Sigmoid colon (tissue), 4 donors: ENCODE results near the gene SLC3A2.
A peak's percentile ranks its signal among the peaks of the same experiment; 100 is the strongest.

Experiments used
- EP300 ChIP-seq, 4 donors: sonication (generic); formaldehyde crosslinking; IDR thresholded peaks; one replicate each; pipeline ENCODE4 v1.6.1; 2017; ENCODE audit warnings: antibody characterized with exemption in 4 of 4
- POLR2A ChIP-seq, 2 donors: fragments of 450-650 bp; IDR thresholded peaks; one replicate each; pipeline ENCODE4 v1.6.1; 2016; ENCODE audit warnings: antibody characterized with exemption in 2 of 2, mild to moderate bottlenecking in 2 of 2, moderate library complexity in 2 of 2
- POLR2AphosphoS5 ChIP-seq, 4 donors: sonication (generic); formaldehyde crosslinking; IDR thresholded peaks; one replicate each; pipeline ENCODE4 v1.6.1; 2017; ENCODE audit warnings: antibody characterized with exemption in 4 of 4
- TF ChIP-seq, protein P1 (sequence below), 4 experiments: fragments of 450-650 bp in 3 of 4; fragments of 200-600 bp in 1 of 4; IDR thresholded peaks; one replicate each; pipeline ENCODE4 v1.5.1; 2016 to 2019; ENCODE audit warnings: antibody characterized with exemption in 4 of 4, mild to moderate bottlenecking in 3 of 4, moderate library complexity in 2 of 4

DNA sequence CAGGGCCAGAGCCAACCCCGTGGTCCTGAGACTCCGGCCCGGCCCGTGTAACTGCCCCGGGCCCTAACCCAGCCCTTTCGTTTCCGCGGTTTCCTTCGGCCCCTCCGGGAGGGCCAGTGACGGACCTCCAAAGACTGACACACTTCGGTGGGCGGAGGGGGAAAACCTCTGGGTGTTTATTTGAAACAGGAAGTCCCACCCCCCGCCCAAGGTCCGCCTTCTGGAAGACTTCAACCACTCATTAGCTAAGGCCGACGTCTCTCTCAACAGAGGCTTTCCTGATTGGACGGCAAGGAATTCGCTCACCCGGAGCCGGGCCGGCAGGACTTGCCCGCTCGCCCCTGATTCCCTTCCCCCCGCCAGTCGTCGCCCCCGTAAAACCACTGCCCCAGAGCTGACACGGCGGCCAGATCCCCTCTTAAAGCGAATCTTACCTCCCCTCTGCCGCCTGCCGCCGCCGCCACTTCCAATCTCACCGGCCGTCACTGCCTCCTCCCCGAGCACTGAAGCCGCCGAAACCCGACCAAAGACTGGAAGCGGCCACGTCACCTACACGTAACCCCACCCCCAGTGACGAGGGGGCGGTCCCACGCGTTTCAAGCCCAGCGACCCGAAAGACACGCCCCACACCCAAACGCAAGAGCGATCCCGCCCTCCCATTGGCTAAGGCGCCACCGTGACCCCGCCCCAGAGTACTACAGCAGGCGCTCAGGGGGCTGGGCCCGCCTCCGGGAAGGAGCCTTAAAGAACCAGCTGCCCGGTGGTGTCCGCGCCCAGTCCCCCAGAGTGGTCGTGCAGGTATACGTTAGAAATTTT is 49.0 kb upstream of the SLC3A2 start, which contains the start of gene STX5:
- TF ChIP-seq, protein P1, sequence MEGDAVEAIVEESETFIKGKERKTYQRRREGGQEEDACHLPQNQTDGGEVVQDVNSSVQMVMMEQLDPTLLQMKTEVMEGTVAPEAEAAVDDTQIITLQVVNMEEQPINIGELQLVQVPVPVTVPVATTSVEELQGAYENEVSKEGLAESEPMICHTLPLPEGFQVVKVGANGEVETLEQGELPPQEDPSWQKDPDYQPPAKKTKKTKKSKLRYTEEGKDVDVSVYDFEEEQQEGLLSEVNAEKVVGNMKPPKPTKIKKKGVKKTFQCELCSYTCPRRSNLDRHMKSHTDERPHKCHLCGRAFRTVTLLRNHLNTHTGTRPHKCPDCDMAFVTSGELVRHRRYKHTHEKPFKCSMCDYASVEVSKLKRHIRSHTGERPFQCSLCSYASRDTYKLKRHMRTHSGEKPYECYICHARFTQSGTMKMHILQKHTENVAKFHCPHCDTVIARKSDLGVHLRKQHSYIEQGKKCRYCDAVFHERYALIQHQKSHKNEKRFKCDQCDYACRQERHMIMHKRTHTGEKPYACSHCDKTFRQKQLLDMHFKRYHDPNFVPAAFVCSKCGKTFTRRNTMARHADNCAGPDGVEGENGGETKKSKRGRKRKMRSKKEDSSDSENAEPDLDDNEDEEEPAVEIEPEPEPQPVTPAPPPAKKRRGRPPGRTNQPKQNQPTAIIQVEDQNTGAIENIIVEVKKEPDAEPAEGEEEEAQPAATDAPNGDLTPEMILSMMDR (IDR thresholded peaks at IDR 0.05): no peak
- TF ChIP-seq EP300 (IDR thresholded peaks at IDR 0.05) (no peak), POLR2A (IDR thresholded peaks at IDR 0.05) (peak; percentile 87 to 90), POLR2AphosphoS5 (IDR thresholded peaks at IDR 0.05) (peak; percentile 94 to 98 (median 96))
